Measurements from ENCODE around the gene ZDHHC22. TPM values are rescaled to one million over a fixed set of nuclear protein-coding genes. Genes with fewer than 3 reads are reported as not detected.

ZDHHC22 gene
- total RNA-seq, 6 donors from 2014 or later = 0.06 TPM; not detected in 5

- Histone ChIP-seq H3K27ac (no peak overlapping the region), H3K36me3 (no peaks in the 10 kb centered on the region), H3K4me1 (no peaks in the 10 kb centered on the region), H3K9me3 (no peaks in the 10 kb centered on the region), H3K4me3 (no peak overlapping the region), H3K27me3 (no peaks in the 10 kb centered on the region)
- no peak for DNase-seq
- 37 to 51% methylated on average over 11 of the region's 11 CpGs for WGBS, 2 donors
- ATAC-seq (ENCODE audit: low FRiP score in 2 of 2) = no peak
- TF ChIP-seq CTCF (IDR thresholded peaks at IDR 0.05) = no peak
- TF ChIP-seq POLR2A (IDR thresholded peaks at IDR 0.05) = no peak
- TF ChIP-seq POLR2AphosphoS5 (IDR thresholded peaks at IDR 0.05) = no peak
- no peak for TF ChIP-seq EP300 (IDR thresholded peaks at IDR 0.05)
These were observed 16.1 kb upstream of the ZDHHC22 start for GRCh38 chr14:77157740-77158139.

- TF ChIP-seq POLR2A (IDR thresholded peaks at IDR 0.05) = no peak
- TF ChIP-seq CTCF (IDR thresholded peaks at IDR 0.05) = no peak
- no peak for TF ChIP-seq POLR2AphosphoS5 (IDR thresholded peaks at IDR 0.05)
- no peak for DNase-seq
- H3K27me3 ChIP-seq = no peaks in the 10 kb centered on the region
- H3K36me3 ChIP-seq = no peaks in the 10 kb centered on the region
- no peak overlapping the region for H3K4me3 ChIP-seq
- no peaks in the 10 kb centered on the region for H3K9me3 ChIP-seq
- WGBS, 2 donors = 76 to 94% methylated on average over 2 of the region's 2 CpGs
- no peaks in the 10 kb centered on the region for H3K4me1 ChIP-seq
- H3K27ac ChIP-seq = no peak overlapping the region
- no peak for ATAC-seq (ENCODE audit: low FRiP score in 2 of 2)
These were observed 13.5 kb upstream of the ZDHHC22 start for GRCh38 chr14:77155083-77155482.

GRCh38 chr14:77154421-77154820 is 12.8 kb upstream of the ZDHHC22 start:
- H3K27me3 ChIP-seq = no peaks in the 10 kb centered on the region

GRCh38 chr14:77153802-77154201 is 12.2 kb upstream of the ZDHHC22 start:
- 96 to 97% methylated on average over 3 of the region's 3 CpGs for WGBS, 2 donors
- Histone ChIP-seq H3K27ac (no peak overlapping the region), H3K4me1 (no peaks in the 10 kb centered on the region), H3K27me3 (no peaks in the 10 kb centered on the region), H3K36me3 (no peaks in the 10 kb centered on the region), H3K9me3 (no peaks in the 10 kb centered on the region), H3K4me3 (no peak overlapping the region)
- DNase-seq = no peak
- no peak for TF ChIP-seq POLR2A (IDR thresholded peaks at IDR 0.05)
- no peak for TF ChIP-seq POLR2AphosphoS5 (IDR thresholded peaks at IDR 0.05)
- TF ChIP-seq EP300 (IDR thresholded peaks at IDR 0.05) = no peak
- no peak for TF ChIP-seq CTCF (IDR thresholded peaks at IDR 0.05)
- ATAC-seq (ENCODE audit: low FRiP score in 2 of 2) = no peak

More at GRCh38 chr14:77154421-77154820, 12.8 kb upstream of the ZDHHC22 start:
- H3K9me3 ChIP-seq = no peaks in the 10 kb centered on the region
- no peak for TF ChIP-seq CTCF (IDR thresholded peaks at IDR 0.05)
- TF ChIP-seq POLR2AphosphoS5 (IDR thresholded peaks at IDR 0.05) = no peak
- TF ChIP-seq POLR2A (IDR thresholded peaks at IDR 0.05) = no peak
- no peak for TF ChIP-seq EP300 (IDR thresholded peaks at IDR 0.05)
- no peak for DNase-seq
- WGBS, 2 donors = 57 to 60% methylated on average over 7 of the region's 7 CpGs
- no peaks in the 10 kb centered on the region for H3K36me3 ChIP-seq
- H3K27ac ChIP-seq = no peak overlapping the region
- no peaks in the 10 kb centered on the region for H3K4me1 ChIP-seq
- H3K4me3 ChIP-seq = no peak overlapping the region
- ATAC-seq (ENCODE audit: low FRiP score in 2 of 2) = no peak

GRCh38 chr14:77151918-77152588 is 10.5 kb upstream of the ZDHHC22 start:
- WGBS, 2 donors = 37 to 55% methylated on average over 2 of the region's 2 CpGs
- Histone ChIP-seq H3K36me3 (no peaks in the 10 kb centered on the region), H3K27me3 (no peaks in the 10 kb centered on the region), H3K27ac (no peak overlapping the region), H3K4me1 (no peaks in the 10 kb centered on the region), H3K9me3 (no peaks in the 10 kb centered on the region), H3K4me3 (no peak overlapping the region)
- no peak for DNase-seq
- no peak for TF ChIP-seq POLR2AphosphoS5 (IDR thresholded peaks at IDR 0.05)
- no peak for TF ChIP-seq EP300 (IDR thresholded peaks at IDR 0.05)
- no peak for TF ChIP-seq POLR2A (IDR thresholded peaks at IDR 0.05)
- no peak for TF ChIP-seq CTCF (IDR thresholded peaks at IDR 0.05)
- peak; percentile 21 to 54 for ATAC-seq (ENCODE audit: low FRiP score in 2 of 2)
